UCSD-AML1 (cell line): Measurements from ENCODE around the gene FIGLA.

ENCODE experiments used
- DNase-seq: peaks from one replicate; lab custom pipeline; 2025; ENCODE audit not compliant: unreplicated experiment; lab: John Stamatoyannopoulos, UW

FIGLA gene, protein sequence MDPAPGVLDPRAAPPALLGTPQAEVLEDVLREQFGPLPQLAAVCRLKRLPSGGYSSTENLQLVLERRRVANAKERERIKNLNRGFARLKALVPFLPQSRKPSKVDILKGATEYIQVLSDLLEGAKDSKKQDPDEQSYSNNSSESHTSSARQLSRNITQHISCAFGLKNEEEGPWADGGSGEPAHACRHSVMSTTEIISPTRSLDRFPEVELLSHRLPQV

GRCh38 chr2:70790136-70790828 lies at the start of gene FIGLA:
Gene FIGLA, minus strand, starts transcription at chr2:70790643. Its CDS starts 5 bp downstream, at chr2:70790638.
- no peak for DNase-seq

GRCh38 chr2:70837980-70838925 lies 47.8 kb upstream of the FIGLA start:
- DNase-seq, result no peak

DNA sequence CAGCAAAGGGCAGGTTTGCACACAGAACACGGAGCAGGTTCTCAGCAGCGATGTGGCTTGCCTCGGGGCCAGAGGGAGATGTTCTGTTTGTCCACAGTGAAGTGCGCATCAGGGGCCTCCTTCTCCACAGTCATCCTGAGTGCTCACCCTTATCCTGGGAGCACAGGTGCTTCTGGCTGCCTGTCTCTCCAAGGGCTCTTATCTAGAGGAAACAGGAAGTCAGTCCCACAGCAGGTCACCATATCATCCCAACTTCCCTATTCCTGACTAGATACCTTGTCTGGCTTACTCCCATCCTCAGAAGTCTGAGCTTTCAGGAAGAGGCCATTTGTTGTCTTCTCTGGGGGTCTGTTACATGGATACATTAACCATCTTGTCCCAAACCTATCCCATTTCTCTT lies 45.2 kb upstream of the FIGLA start, which contains the start of gene CD207:
Gene CD207 (minus strand): TSS at position 174 of the 400 bp plus-strand sequence. CDS start 40 bp downstream, at position 134.
- DNase-seq, result no peak

GRCh38 chr2:70834881-70835280 lies 44.4 kb upstream of the FIGLA start:
- no peak for DNase-seq

- no peak for DNase-seq
These were observed 43.7 kb upstream of the FIGLA start for GRCh38 chr2:70834106-70834505.

- DNase-seq, result no peak
These were observed 42.8 kb upstream of the FIGLA start for GRCh38 chr2:70833246-70833645.

- no peak for DNase-seq
These were observed 41.9 kb upstream of the FIGLA start for GRCh38 chr2:70832386-70832785.

DNA sequence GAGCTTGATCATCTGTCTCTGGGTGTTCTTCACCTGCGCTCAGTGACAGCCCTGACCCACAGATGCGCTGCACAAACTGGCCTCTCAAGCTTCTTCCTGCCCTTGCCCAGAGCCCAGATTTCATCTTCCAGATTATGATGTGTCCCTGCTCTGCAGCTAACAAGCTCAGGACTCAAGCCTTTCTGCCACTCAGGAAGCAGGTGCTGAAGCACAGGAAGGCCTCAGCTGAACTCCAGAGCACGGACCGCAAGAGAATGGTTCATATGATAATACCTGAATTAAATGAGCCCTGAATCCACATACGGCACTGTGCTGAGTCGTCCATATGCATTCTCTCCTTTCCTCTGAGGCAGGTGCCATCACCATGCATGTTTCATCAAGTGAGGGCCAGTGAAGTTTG lies 41.4 kb upstream of the FIGLA start:
- no peak for DNase-seq

DNA sequence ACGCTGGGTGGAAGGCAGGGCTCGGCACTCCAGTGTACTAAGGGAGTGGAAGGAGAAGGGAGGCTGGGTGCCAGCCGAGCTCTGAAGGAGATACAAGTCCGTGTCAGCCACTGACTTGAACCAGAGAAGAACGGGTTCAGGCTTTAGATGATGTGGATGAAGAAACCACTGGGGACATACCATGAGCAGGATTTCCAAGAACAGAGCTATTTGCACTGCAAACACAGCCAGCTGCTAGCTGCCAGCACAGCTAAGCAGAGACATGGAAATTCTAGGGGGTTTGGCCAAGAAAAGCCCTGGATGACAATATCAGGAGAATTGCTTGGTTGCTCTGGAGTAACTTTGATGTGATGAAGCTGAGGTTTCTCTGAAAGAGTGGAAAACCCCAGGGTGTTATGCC lies 39.9 kb upstream of the FIGLA start:
- DNase-seq, result no peak

GRCh38 chr2:70829916-70830315 lies 39.5 kb upstream of the FIGLA start:
- no peak for DNase-seq

- no peak for DNase-seq
These were observed 38.7 kb upstream of the FIGLA start for GRCh38 chr2:70828914-70829824.

- no peak for DNase-seq
These were observed 37.7 kb upstream of the FIGLA start for GRCh38 chr2:70828115-70828514.

DNA sequence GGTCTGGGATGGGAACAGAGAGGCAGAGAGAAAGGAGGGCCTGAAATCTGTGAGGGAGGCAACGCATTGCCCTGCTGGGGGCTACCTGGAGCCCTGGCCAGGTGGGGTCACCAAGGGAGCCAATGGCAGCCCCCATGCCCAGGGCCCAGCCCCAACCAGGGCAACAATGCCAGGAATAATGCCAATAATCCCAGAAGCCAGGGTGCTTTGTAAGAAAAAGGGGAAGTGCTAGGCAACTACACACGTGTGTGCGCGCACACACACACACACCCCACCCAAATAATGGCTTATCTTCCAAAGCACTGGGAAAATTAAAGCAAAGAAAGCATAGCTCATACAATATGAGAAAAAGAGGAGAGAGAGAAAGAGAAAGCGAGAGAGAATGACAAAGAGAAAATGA lies 36.9 kb upstream of the FIGLA start:
- DNase-seq, result no peak

- DNase-seq, result no peak
These were observed 36.4 kb upstream of the FIGLA start for GRCh38 chr2:70826696-70827350.

GRCh38 chr2:70823249-70823648 lies 32.8 kb upstream of the FIGLA start:
- no peak for DNase-seq

DNA sequence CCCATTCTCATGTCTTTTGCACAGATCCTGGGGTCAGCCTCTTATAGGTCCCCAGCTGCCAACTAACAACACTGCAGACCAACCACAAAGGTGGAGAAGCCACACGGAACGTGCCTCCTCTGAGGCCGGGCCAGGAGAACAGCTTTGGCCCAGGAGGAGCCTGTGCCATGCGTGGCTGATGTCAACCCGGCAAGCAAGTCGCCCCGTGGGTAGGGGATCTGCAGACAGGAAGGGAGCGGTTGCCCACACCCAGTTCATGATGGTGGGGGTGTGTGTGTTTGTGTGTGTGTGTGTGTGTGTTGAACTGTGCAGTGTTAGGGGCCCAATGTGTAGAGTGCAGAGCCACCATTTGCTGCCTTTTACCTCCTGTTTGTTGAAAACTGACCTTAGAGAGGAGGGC lies 32.4 kb upstream of the FIGLA start:
- no peak for DNase-seq

DNA sequence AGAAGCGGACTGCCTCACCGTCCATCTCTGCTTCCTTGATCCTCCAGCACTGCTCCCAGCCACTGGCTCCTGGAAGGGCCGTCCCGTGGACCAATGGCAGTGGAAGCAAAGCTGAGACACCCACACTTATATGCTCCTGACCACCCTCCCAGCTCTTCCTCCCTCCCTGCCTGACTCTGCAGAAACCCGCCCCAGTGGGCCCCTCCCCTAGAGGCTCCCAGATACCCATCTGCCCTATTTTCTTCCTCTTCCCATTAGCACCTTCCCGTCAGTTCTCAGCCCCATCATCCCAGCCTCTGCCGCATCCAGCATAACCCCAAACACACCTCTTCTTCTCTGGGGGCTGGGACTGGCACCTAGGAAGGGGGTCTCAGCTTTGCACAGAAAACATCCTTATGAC lies 30.1 kb upstream of the FIGLA start, which contains the start of gene CLEC4F:
Gene CLEC4F (minus strand): TSS at position 101 of the 400 bp plus-strand sequence. CDS start 76 bp downstream, at position 25.
- no peak for DNase-seq

GRCh38 chr2:70817284-70817954 lies 27.0 kb upstream of the FIGLA start:
- no peak for DNase-seq

DNA sequence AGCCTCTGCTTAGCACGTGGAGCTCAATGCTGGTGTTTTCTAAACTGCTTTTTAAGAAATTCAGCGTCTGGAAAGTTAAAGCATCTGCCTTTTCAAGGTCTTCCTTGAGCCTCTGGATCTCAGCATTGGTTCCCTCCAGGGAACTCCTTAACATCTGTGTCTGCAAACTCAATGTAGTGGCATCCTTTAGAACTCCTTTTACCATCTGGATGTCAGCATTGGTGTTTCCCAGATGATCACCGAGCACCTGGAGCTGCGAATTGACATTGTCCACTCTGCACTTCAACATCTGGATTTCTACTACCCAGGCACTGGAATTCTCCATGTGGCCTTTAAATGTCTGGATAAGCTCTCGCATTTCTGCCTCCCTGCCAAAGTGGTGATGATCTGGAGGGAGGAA lies 26.3 kb upstream of the FIGLA start:
- DNase-seq, result no peak
